Omental fat pad (tissue), 4 donors: Measurements from ENCODE around the gene PRLHR. TPM values are rescaled to one million over a fixed set of nuclear protein-coding genes. Genes with fewer than 3 reads are reported as not detected.
"Not testable (repeated sequence)": the region's sequence is repeated elsewhere in the genome, so short reads cannot be mapped to it uniquely, and the experiment has no call there.

ENCODE experiments used
- ATAC-seq: fragments of 150-250 bp; one replicate; pipeline ENCODE4 v1.9.1; 2016; ENCODE audit warnings: mild to moderate bottlenecking, moderate library complexity; ENCODE audit not compliant: low FRiP score
- DNase-seq: peaks from one replicate; pipeline ENCODE4 v3.0.0-alpha.2; 2019; ENCODE audit warnings: low spot score
- total RNA-seq, 4 donors: library from RNA; depleted of rRNA; stranded (reverse); fragments of >200 nt; gene quantifications; one replicate each; pipeline ENCODE4 v1.1.0, GENCODE V29; 2016
- TF ChIP-seq, protein P1 (sequence below), 3 donors: fragments of 450-650 bp; IDR thresholded peaks; one replicate each; pipeline ENCODE4 v1.5.1; 2016 to 2017; ENCODE audit warnings: antibody characterized with exemption in 3 of 3, mild to moderate bottlenecking in 3 of 3, moderate library complexity in 2 of 3

Gene PRLHR
- total RNA-seq, 4 donors from 2014 or later: not detected

DNA sequence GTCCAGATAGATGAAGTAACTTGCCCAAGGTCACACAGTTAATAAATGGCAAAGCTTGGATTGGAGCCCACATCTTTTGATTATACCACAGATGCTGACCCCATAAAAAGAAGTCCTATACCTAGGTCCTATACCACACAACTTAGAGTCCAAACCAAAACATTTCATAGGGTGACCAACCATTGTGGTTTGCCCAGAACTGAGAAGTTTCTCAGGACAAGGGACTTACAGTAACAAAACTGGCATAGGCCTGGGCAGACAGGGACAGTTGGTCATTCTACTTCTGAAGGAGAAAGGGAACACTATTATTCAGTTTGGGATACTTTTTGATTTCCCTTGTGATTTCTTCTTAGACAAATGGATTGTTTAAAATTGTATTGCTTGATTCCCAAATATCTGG lies 32.9 kb upstream of the PRLHR start:
- ATAC-seq (no peak), DNase-seq (no peak)
- TF ChIP-seq, protein P1, sequence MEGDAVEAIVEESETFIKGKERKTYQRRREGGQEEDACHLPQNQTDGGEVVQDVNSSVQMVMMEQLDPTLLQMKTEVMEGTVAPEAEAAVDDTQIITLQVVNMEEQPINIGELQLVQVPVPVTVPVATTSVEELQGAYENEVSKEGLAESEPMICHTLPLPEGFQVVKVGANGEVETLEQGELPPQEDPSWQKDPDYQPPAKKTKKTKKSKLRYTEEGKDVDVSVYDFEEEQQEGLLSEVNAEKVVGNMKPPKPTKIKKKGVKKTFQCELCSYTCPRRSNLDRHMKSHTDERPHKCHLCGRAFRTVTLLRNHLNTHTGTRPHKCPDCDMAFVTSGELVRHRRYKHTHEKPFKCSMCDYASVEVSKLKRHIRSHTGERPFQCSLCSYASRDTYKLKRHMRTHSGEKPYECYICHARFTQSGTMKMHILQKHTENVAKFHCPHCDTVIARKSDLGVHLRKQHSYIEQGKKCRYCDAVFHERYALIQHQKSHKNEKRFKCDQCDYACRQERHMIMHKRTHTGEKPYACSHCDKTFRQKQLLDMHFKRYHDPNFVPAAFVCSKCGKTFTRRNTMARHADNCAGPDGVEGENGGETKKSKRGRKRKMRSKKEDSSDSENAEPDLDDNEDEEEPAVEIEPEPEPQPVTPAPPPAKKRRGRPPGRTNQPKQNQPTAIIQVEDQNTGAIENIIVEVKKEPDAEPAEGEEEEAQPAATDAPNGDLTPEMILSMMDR (IDR thresholded peaks at IDR 0.05): no peak

DNA sequence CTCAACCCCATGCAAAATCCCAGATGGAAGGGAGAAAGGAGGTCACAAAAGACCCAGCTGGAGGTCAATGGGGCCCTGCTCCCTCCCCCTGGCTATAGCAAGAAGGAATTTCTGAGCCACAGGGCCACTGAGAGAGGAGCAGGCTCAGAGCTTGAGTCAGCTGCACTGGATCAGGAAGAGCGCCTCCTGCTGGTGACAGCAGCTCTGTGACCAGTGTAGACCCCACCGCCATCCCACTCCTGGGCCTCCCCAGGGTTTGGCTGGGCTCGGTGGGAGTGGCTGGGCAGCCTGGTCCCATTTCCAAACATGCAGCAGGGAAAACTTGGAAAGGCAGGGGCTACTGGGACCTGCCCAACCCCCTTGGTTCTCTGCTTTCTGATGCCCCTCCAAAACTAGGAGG lies 31.5 kb upstream of the PRLHR start:
- DNase-seq: no peak
- ATAC-seq: no peak
- TF ChIP-seq, protein P1 (IDR thresholded peaks at IDR 0.05): no peak

DNA sequence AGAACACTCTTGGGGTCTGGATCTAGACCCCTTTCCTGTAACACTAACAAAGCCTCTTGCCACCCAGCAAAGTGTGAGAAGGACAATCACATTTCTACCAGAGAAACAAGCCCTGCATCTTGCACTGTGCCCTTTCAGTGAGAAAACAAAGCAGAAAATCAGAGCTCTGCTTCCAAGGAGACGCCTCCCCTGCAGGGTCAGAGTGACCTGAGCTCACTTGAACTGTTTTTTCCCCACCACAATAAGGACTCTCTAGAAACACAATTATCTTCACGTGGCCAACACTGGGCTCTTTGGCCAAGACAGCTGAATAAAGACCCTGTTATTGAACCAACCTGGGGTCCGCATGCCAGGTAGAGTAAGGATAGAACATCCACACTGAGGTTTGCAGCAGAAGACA lies 30.1 kb upstream of the PRLHR start:
- DNase-seq (no peak), ATAC-seq (no peak)
- TF ChIP-seq, protein P1 (IDR thresholded peaks at IDR 0.05): no peak

DNA sequence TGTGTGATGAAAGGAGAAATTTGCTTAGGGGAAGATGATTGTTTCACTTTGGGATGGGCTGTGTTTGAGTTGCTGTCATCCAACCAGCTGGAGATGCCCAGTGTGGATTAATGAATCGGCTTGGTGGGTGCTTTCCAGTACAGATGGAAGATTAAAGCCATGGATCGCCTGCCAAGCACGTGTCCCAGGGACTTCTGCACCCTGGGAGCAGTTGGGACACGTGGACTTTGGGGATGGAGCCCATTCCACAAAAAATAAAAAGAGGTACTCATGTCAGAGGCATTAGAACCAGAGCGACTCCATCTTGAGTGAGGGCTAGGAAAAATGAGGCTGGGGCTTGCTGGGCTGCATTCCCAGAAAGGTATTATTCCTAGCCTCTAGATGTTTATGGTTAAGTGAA lies 29.3 kb upstream of the PRLHR start:
- DNase-seq: no peak
- TF ChIP-seq, protein P1 (IDR thresholded peaks at IDR 0.05): no peak
- ATAC-seq: no peak

DNA sequence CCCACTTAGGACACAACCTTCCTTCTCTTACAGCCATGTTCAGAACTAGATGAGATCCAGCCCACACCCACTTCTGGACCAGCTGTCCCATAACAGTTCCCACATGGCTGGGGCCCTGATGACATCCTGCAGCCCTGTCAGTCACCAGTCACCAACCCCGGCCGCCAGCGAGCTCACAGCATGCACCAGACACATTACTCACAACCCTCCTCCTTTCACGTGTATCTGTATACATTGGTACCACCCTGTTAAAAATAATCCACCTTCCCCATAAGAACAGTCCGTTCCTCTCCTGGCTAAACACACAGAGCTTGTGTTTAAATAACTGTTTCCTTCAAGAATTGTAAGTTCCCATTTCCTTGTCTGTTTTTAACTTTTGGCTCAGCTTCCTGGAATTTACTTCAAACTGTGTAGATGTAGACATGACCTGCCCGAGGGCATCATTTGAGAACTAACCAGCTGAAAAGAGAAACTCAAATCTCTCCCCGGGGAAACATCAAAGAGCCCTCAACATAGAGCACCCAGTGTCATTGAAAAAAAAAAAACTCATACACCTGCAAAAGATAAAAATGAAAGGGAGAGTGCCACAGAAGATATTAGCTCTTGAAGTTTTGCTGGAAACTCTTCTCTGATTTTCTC lies 26.0 kb upstream of the PRLHR start:
- no peak for ATAC-seq
- TF ChIP-seq, protein P1 (IDR thresholded peaks at IDR 0.05): no peak

DNA sequence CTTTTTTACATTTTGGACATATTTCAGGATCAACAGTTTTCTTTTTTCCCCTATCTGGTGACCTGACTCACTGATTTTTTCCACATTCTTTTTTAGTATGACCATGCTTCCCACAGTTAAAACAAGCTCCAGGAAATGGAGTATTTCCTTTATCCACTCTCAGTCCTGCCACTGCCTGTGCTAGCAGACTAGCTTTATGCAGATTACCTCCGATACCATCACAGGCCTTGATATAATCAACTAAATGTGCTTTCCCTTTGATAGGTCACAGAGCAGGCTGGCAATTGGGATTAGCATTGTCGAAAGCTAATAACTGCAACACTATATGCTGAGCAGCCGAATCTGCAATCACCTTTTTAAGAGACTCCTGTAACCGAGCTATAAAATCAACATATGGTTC lies 18.4 kb upstream of the PRLHR start:
- not testable (repeated sequence) for DNase-seq, ATAC-seq

More for the DNA sequence above, 26.0 kb upstream of the PRLHR start:
- no peak for DNase-seq

DNA sequence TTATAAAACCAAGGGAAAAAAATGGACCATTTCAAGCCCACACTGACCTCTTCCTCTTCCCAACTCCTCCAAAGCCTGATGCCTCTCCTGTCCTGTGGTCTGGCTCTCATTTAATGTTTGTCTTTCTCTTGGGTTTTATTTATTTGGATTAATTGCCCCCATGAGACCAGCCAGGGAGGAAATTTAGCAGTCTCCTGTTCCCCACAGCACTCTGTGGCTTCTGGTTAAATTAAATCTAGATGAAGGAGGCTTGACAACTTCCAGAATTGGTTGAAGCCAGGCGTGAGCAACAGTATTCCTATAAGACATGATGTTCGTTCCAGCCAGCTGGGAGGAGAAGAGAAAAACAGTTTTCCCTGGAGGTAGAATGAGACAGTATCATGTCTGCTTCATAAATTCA lies 15.1 kb upstream of the PRLHR start:
- ATAC-seq (no peak), DNase-seq (no peak)
- TF ChIP-seq, protein P1 (IDR thresholded peaks at IDR 0.05): no peak
